NB4 (cell line): Measurements from ENCODE around the gene HOXB8.

Experiments used
- DNase-seq: peaks from one replicate; pipeline ENCODE4 v3.0.0; 2010; ENCODE audit warnings: low read depth
- H3K4me3 ChIP-seq: one replicate; pipeline ENCODE4 v1.5.1; 2011; ENCODE audit warnings: mild to moderate bottlenecking, low read depth, low read length, moderate library complexity
- CTCF ChIP-seq: IDR thresholded peaks from one replicate; pipeline ENCODE4 v1.5.1; 2012; ENCODE audit warnings: low read depth, low read length
- MAX ChIP-seq: IDR thresholded peaks from 2 replicates; pipeline ENCODE4 v1.6.1; 2011; ENCODE audit warnings: low read depth, low read length
- MYC ChIP-seq: IDR thresholded peaks from 2 replicates; pipeline ENCODE4 v1.6.1; 2011; ENCODE audit warnings: low read depth, low read length
- POLR2A ChIP-seq: IDR thresholded peaks from 2 replicates; pipeline ENCODE4 v1.6.1; 2011; ENCODE audit warnings: mild to moderate bottlenecking; ENCODE audit not compliant: insufficient read length; ENCODE audit errors: extremely low read depth

Gene HOXB8

GRCh38 chr17:48567646-48568354 lies 47.3 kb downstream of the HOXB8 start:
- no peak for TF ChIP-seq MAX
- no peak for TF ChIP-seq CTCF
- no peak for DNase-seq
- H3K4me3 ChIP-seq: no peak overlapping the region

GRCh38 chr17:48567209-48567608 lies 47.9 kb downstream of the HOXB8 start:
- no peak for DNase-seq
- TF ChIP-seq MYC (no peak), CTCF (no peak), MAX (no peak), POLR2A (no peak)
- no peak overlapping the region for H3K4me3 ChIP-seq

GRCh38 chr17:48566717-48567116 lies 48.4 kb downstream of the HOXB8 start:
- no peak for TF ChIP-seq POLR2A
- no peak for TF ChIP-seq MAX
- TF ChIP-seq CTCF: no peak
- TF ChIP-seq MYC: no peak
- no peak for DNase-seq
- H3K4me3 ChIP-seq: no peak overlapping the region

GRCh38 chr17:48565925-48566710 lies 49.0 kb downstream of the HOXB8 start:
- H3K4me3 ChIP-seq: no peak overlapping the region
- no peak for DNase-seq
- TF ChIP-seq CTCF: no peak
- TF ChIP-seq MAX: no peak
- TF ChIP-seq MYC: no peak
- no peak for TF ChIP-seq POLR2A

GRCh38 chr17:48565022-48565554 lies 50.0 kb downstream of the HOXB8 start:
- no peak for DNase-seq
- TF ChIP-seq POLR2A: no peak
- H3K4me3 ChIP-seq: no peak overlapping the region
